Measurements from ENCODE around the gene MTR. TPM values are rescaled to one million over a fixed set of nuclear protein-coding genes. Genes with fewer than 3 reads are reported as not detected.

The MTR gene
- total and polyA plus RNA-seq, 4 donors = 4.4 to 49.3 (median 21.6) TPM

DNA sequence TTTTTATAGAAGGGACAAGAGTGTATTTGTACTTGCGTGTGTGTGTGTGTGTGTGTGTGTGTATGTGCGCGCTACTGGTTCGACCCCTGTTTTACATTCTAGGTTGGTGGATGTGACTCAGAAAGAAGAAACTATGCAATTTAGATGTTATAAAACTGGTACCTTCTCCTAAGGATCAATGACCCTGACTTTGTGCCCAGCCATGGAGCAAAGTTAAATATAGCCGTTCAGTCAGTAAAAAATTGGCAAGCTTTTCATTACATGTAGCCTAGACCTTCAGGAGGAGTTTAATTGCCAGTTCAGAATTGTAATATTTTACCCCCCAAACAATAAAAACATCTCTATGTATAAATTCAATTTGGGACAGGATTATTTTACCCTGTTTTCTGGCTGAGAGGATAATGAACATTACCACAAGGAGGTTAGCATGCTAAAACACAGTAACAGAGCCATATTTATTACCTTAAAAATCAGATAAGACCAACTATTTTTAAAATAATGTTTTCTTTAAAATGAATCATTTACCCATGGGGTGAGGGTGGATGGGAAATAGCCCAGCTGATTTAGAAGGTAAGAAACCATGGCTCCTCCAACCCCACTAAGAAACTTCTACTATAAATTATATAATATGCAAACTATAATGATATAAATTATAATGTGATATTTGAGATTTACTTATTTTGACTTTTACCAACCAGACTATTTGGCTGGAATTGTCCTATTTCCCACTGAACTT is 33.5 kb upstream of the MTR start:
- H3K4me1 ChIP-seq (ENCODE audit: control insufficient read depth in 5 of 5, insufficient read depth in 5 of 5, low read length in 5 of 5) = peaks cover 0 to 1% (median 0%) of the 10 kb centered on the region in 5 donors
- ATAC-seq (ENCODE audit: insufficient read depth, low FRiP score) (no peak), DNase-seq (no peak)
- H3K9ac ChIP-seq (ENCODE audit: insufficient read depth in 1 of 2, low read length in 2 of 2) = no peak overlapping the region
- 85 to 86% methylated on average over 5 of the region's 5 CpGs for WGBS, 2 donors
- no peaks in the 10 kb centered on the region for H3K27me3 ChIP-seq (ENCODE audit: control insufficient read depth in 3 of 3, insufficient read depth in 3 of 3, low read length in 2 of 3)
- H3K36me3 ChIP-seq (ENCODE audit: control insufficient read depth in 4 of 4, insufficient read depth in 4 of 4, low read length in 4 of 4) = peaks cover 0 to 26% (median 0%) of the 10 kb centered on the region in 4 donors
- TF ChIP-seq, protein P1, sequence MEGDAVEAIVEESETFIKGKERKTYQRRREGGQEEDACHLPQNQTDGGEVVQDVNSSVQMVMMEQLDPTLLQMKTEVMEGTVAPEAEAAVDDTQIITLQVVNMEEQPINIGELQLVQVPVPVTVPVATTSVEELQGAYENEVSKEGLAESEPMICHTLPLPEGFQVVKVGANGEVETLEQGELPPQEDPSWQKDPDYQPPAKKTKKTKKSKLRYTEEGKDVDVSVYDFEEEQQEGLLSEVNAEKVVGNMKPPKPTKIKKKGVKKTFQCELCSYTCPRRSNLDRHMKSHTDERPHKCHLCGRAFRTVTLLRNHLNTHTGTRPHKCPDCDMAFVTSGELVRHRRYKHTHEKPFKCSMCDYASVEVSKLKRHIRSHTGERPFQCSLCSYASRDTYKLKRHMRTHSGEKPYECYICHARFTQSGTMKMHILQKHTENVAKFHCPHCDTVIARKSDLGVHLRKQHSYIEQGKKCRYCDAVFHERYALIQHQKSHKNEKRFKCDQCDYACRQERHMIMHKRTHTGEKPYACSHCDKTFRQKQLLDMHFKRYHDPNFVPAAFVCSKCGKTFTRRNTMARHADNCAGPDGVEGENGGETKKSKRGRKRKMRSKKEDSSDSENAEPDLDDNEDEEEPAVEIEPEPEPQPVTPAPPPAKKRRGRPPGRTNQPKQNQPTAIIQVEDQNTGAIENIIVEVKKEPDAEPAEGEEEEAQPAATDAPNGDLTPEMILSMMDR (IDR thresholded peaks at IDR 0.05; ENCODE audit: control extremely low read depth, extremely low read depth) = no peak
- no peak overlapping the region for H3K4me3 ChIP-seq
- no peak overlapping the region for H3K27ac ChIP-seq (ENCODE audit: low read depth in 1 of 2, low read length in 1 of 2)
- H3K9me3 ChIP-seq (ENCODE audit: control insufficient read depth in 4 of 4, insufficient read depth in 3 of 4, low read length in 3 of 4) = no peaks in the 10 kb centered on the region

DNA sequence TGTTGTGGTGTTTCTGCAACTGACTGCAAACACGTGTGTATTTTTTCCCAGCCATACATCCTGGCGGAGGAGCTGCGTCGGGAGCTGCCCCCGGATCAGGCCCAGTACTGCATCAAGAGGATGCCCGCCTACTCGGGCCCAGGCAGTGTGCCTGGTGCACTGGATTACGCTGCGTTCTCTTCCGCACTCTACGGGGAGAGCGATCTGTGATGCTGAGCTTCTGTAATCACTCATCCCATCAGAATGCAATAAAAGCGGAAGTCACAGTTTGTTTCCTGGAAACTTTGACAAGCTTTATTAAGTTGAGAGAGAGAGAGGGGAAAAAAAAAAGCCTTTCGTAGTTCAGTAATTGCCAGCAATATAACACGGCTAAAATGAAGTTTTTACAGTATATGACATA is 32.7 kb upstream of the MTR start:
- H3K27me3 ChIP-seq (ENCODE audit: control insufficient read depth in 3 of 3, insufficient read depth in 3 of 3, low read length in 2 of 3) = no peaks in the 10 kb centered on the region
- no peak overlapping the region for H3K4me3 ChIP-seq
- peaks cover 0 to 26% (median 0%) of the 10 kb centered on the region in 4 donors for H3K36me3 ChIP-seq (ENCODE audit: control insufficient read depth in 4 of 4, insufficient read depth in 4 of 4, low read length in 4 of 4)
- WGBS, 2 donors = 59 to 64% methylated on average over 15 of the region's 15 CpGs
- ATAC-seq (ENCODE audit: insufficient read depth, low FRiP score) (no peak), DNase-seq (no peak)
- H3K9ac ChIP-seq (ENCODE audit: insufficient read depth in 1 of 2, low read length in 2 of 2) = no peak overlapping the region
- H3K4me1 ChIP-seq (ENCODE audit: control insufficient read depth in 5 of 5, insufficient read depth in 5 of 5, low read length in 5 of 5) = peaks cover 0 to 1% (median 0%) of the 10 kb centered on the region in 5 donors
- H3K27ac ChIP-seq (ENCODE audit: low read depth in 1 of 2, low read length in 1 of 2) = no peak overlapping the region
- H3K9me3 ChIP-seq (ENCODE audit: control insufficient read depth in 4 of 4, insufficient read depth in 3 of 4, low read length in 3 of 4) = no peaks in the 10 kb centered on the region
- TF ChIP-seq, protein P1 (IDR thresholded peaks at IDR 0.05; ENCODE audit: control extremely low read depth, extremely low read depth) = no peak

DNA sequence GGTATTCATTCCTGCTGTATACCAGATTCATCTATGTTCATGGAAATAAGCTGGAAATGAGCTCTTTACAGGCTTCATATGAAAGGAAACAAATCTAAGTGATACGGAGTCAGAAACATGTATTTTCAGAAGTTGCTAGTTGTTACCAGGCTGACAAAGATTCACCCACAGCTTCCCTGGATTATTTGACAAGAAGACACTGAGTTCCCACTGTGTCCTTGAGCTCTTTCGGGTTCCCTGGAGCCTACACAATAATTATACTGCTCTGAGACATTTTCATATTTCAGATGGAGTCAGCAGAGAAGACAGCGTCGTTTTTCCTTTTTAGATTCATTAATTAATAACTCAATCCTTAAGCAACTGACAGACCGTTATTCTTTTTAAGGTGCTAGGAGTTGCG is 29.3 kb upstream of the MTR start:
- TF ChIP-seq, protein P1 (IDR thresholded peaks at IDR 0.05; ENCODE audit: control extremely low read depth, extremely low read depth) = no peak
- no peak for DNase-seq
- H3K27me3 ChIP-seq (ENCODE audit: control insufficient read depth in 3 of 3, insufficient read depth in 3 of 3, low read length in 2 of 3) = peaks cover 0 to 2% (median 0%) of the 10 kb centered on the region in 3 donors
- no peak overlapping the region for H3K4me3 ChIP-seq
- H3K4me1 ChIP-seq (ENCODE audit: control insufficient read depth in 5 of 5, insufficient read depth in 5 of 5, low read length in 5 of 5) = peaks cover 0 to 1% (median 0%) of the 10 kb centered on the region in 5 donors
- 75 to 79% methylated on average over 6 of the region's 6 CpGs for WGBS, 2 donors
- no peak overlapping the region for H3K9ac ChIP-seq (ENCODE audit: insufficient read depth in 1 of 2, low read length in 2 of 2)
- no peaks in the 10 kb centered on the region for H3K9me3 ChIP-seq (ENCODE audit: control insufficient read depth in 4 of 4, insufficient read depth in 3 of 4, low read length in 3 of 4)
- H3K36me3 ChIP-seq (ENCODE audit: control insufficient read depth in 4 of 4, insufficient read depth in 4 of 4, low read length in 4 of 4) = peaks cover 0 to 17% (median 0%) of the 10 kb centered on the region in 4 donors
- H3K27ac ChIP-seq (ENCODE audit: low read depth in 1 of 2, low read length in 1 of 2) = no peak overlapping the region
- no peak for ATAC-seq (ENCODE audit: insufficient read depth, low FRiP score)
